ENCODE data around the gene GRIP1. TPM values are rescaled to one million over a fixed set of nuclear protein-coding genes. Genes with fewer than 3 reads are reported as not detected.
A peak's percentile ranks its signal among the peaks of the same experiment; 100 is the strongest.

The GRIP1 gene
- polyA plus RNA-seq, 2 donors, result 1.5 to 2.4 TPM

DNA sequence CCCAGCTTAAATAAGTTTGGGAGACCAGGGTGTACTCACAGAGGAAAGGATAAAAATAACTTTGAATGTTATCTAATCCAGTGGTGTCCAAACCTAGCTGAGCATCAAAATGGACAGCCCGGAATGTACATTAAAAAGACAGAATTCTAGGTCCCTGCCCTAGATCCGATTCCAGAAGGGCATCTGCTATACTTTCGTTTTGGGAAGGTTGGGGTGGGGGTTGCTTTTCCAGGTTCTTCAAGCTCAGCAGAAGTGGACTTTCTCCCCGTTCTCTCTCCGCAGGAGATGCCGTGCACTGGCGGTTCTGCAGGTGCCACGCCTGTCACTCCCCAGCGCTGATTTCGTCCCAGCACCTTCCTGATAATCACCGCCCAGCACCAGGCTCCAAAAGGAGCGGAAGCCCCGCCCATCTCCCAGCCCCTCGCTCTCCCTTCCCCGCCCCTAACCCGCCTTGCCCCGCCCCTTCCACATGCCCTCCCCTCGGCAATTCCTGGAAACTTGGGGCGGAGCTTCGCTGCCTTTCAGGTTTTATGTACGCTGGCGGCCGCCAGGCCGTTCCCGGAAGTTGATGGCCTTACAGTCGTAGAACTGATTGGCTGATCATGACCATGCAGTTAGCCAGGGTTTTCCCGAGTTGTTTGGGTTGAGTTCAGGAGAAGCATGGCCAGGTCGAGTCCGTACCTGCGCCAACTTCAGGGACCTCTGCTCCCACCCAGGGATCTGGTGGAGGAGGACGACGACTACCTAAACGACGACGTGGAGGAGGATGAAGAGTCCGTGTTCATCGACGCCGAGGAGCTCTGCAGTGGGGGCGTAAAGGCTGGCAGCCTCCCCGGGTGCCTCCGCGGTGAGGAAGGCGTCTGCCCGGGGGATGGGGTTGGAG lies 376.7 kb downstream of the GRIP1 start, which contains the start of gene HELB:
Gene HELB, plus strand, starts transcription at position 550 of the 883 bp plus-strand sequence. Its CDS starts 111 bp downstream, at position 661.
- H3K27ac ChIP-seq (ENCODE audit: low read depth in 2 of 2, low read length in 1 of 2), result peak within 1 kb of the TSS; percentile 90 to 93
- H3K9me3 ChIP-seq (ENCODE audit: control insufficient read depth in 2 of 2, insufficient read depth in 1 of 2, low read depth in 1 of 2, low read length in 1 of 2), result no peaks in the 10 kb centered on the region
- H3K27me3 ChIP-seq (ENCODE audit: control insufficient read depth in 1 of 2, insufficient read depth in 2 of 2, low read length in 2 of 2), result no peaks in the 10 kb centered on the region
- H3K36me3 ChIP-seq (ENCODE audit: control insufficient read depth in 2 of 2, insufficient read depth in 2 of 2, low read length in 1 of 2), result no peaks in the 10 kb centered on the region
- H3K4me1 ChIP-seq (ENCODE audit: control insufficient read depth in 2 of 2, insufficient read depth in 2 of 2, low read length in 1 of 2), result no peaks in the 10 kb centered on the region
- 0% methylated on average over 45 of the region's 45 CpGs for WGBS, 2 donors
- H3K4me3 ChIP-seq (ENCODE audit: low read depth in 1 of 2, low read length in 2 of 2), result peak within 1 kb of the TSS; percentile 88 to 96

DNA sequence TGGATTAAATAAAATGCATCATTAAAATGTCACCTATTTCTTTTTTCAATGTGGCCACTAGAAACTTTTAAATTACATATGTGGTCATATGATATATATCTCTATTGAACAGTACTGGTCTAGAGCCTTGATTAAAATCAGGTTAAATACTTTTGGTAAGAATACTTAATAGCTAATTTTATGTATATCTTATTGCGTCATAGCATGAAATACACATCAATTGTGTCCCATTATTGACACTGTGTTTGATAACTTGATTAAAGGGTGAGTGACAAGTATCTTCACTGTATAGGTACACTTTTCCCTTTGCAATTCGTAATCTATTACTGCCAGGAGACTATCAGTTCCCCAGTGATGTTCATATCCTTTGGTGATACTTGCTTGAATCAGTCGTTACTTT lies 381.0 kb downstream of the GRIP1 start:
- Histone ChIP-seq H3K4me3 (ENCODE audit: low read depth in 1 of 2, low read length in 2 of 2) (no peak overlapping the region), H3K4me1 (ENCODE audit: control insufficient read depth in 2 of 2, insufficient read depth in 2 of 2, low read length in 1 of 2) (no peaks in the 10 kb centered on the region), H3K27me3 (ENCODE audit: control insufficient read depth in 1 of 2, insufficient read depth in 2 of 2, low read length in 2 of 2) (no peaks in the 10 kb centered on the region), H3K27ac (ENCODE audit: low read depth in 2 of 2, low read length in 1 of 2) (no peak overlapping the region), H3K9me3 (ENCODE audit: control insufficient read depth in 2 of 2, insufficient read depth in 1 of 2, low read depth in 1 of 2, low read length in 1 of 2) (no peaks in the 10 kb centered on the region), H3K36me3 (ENCODE audit: control insufficient read depth in 2 of 2, insufficient read depth in 2 of 2, low read length in 1 of 2) (no peaks in the 10 kb centered on the region)
- WGBS, 2 donors, result 82 to 87% methylated on average over 3 of the region's 3 CpGs

Data from esophagus (tissue), 2 donors.